ENCODE data around the gene TNXB. TPM values are rescaled to one million over a fixed set of nuclear protein-coding genes. Genes with fewer than 3 reads are reported as not detected.

The TNXB gene
- total and polyA plus RNA-seq, 4 experiments from 2014 or later = 0.31 to 22.4 (median 16.5) TPM; not detected in 1

DNA sequence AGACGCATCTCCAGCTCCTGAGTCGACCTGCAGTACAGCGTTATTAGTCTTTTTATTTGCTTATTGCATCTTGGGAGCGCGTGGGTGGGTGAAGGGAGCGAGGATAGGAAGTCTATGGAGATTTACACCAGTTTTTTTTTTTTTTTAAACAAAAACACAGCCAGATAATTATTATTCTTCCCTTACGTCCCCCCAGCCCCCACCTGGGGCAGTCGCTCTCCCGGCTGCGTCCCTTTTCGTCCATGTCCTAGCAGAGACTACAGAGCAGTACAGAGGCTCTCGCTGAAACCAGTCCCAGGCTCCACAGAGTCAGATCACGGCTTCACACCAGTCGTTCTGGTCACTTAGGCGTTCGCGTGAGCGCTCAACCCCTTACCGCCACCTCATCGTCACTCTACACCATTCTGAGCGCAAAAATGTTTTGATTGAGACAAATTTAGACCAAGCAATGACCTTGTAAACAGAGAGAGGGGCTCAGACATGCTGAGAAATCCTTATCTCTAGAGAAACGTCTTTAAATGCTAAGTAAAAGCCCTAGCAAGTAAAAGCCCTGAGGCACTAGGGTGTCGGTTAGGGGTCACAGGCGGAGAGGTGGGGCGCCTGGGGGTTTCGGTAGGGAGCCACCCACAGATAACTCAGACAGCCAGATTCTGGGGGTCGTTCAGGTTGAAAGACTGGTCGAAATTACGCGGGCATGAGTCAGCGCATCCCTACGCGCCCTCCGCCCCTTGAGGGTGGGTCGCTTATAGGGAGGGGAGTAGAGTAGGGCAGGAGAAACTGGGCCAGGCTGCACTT is 43.8 kb upstream of the TNXB start:
- Mint-ChIP-seq H3K27ac (peak overlapping the region in 6 of 7 donors; percentile 13 to 94 (median 78)), H3K27me3 (peaks cover 18 to 28% of the 10 kb centered on the region in 2 donors), H3K9me3 (peaks cover 0 to 3% (median 0%) of the 10 kb centered on the region in 8 donors), H3K36me3 (peaks cover 7 to 14% of the 10 kb centered on the region in 2 donors), H3K4me3 (peak overlapping the region in 7 of 8 donors; percentile 32 to 84 (median 72)), H3K4me1 (peaks cover 31 to 67% (median 47%) of the 10 kb centered on the region in 4 donors)
- ChIA-PET CTCF (ENCODE audit: partially characterized antibody) (interaction anchor here (1.4 kb wide), 1 partner anchor 92 kb away, joined by 4 read pairs; no protein-coding TSS in a partner anchor), POLR2A (ENCODE audit: partially characterized antibody) (interaction anchor here (0.6 to 1.4 kb wide), 5 partner anchors 23 to 40 kb away, joined by 3 to 4 read pairs (median 3); partner anchors contain the start of genes FKBPL and GPSM3)
- Histone ChIP-seq H3K36me3 (ENCODE audit: insufficient read depth, low read length) (no peaks in the 10 kb centered on the region), H3K4me1 (ENCODE audit: insufficient read depth, low read length) (peaks cover 17% of the 10 kb centered on the region), H3K9me3 (ENCODE audit: control insufficient read depth in 1 of 2, low read length in 2 of 2) (no peaks in the 10 kb centered on the region), H3K27me3 (ENCODE audit: insufficient read depth, low read length) (peaks cover 6% of the 10 kb centered on the region), H3K4me3 (ENCODE audit: low read length in 2 of 2) (no peak overlapping the region), H3K27ac (ENCODE audit: low read depth, low read length) (no peak overlapping the region)
- no peak for DNase-seq
- intact Hi-C loops (cut with micrococcal nuclease) = loop anchor here (10.0 kb wide), 1 partner anchor 108 kb away; no protein-coding TSS in a partner anchor

DNA sequence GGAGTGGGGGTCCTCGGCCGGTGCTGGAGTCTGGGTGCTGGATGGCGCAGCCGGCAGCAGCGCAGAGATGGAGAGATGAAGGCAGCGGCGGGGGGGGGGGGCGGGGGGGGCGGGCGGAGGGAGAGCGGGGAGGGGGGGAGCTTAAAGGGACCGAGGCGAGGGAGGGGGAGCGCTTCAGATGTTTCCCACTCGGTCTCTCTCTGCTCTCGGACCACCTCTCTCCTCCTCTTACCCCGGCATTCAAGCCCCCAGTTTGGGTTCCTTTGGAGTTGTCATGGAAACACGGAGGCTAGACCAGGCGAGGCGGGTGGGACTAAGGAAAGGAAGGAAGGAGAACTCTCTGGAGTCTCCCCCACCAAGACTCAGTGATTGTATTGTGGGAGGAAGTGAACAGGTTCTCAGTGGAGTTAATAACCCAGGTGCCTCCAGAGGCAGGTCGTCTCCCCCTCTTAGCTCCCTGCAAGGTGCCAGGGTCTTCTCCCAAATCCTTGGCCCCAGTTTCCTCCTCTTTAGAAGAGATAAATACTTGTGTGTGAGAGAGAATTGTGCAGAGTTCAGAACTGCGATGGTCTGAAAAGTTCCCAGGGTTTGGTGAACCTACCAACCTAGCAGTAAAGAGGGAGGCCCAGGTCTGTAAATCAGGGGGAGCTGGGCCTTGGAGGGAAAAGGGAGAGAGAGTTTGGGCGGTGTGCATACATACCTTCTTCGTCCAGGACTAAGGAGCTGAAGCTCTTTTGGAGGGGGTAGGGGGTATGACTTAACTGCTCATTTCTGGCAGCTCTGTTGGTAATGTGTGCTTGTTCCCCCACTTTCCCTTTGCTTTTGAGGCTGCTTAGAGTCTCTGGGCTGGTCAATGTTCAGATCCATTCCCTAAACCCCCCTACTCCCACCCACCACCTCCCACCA is 43.0 kb upstream of the TNXB start, which contains the start of gene PRRT1:
PRRT1 (minus strand) TSS at position 77 of the 906 bp plus-strand sequence. CDS start 112 bp downstream, outside the sequence.
- Mint-ChIP-seq H3K27ac (peak within 1 kb of the TSS in 6 of 7 donors; percentile 32 to 94 (median 58)), H3K4me3 (peak within 1 kb of the TSS; percentile 36 to 84 (median 72)), H3K27me3 (peaks cover 21 to 28% of the 10 kb centered on the region in 2 donors), H3K9me3 (peaks cover 0 to 6% (median 0%) of the 10 kb centered on the region in 8 donors), H3K4me1 (peaks cover 31 to 68% (median 51%) of the 10 kb centered on the region in 4 donors), H3K36me3 (peaks cover 0 to 9% of the 10 kb centered on the region in 2 donors)
- Histone ChIP-seq H3K9me3 (ENCODE audit: control insufficient read depth in 1 of 2, low read length in 2 of 2) (no peaks in the 10 kb centered on the region), H3K4me3 (ENCODE audit: low read length in 2 of 2) (no peak within 1 kb of the TSS), H3K4me1 (ENCODE audit: insufficient read depth, low read length) (peaks cover 17% of the 10 kb centered on the region), H3K36me3 (ENCODE audit: insufficient read depth, low read length) (no peaks in the 10 kb centered on the region), H3K27me3 (ENCODE audit: insufficient read depth, low read length) (peaks cover 6% of the 10 kb centered on the region), H3K27ac (ENCODE audit: low read depth, low read length) (no peak within 1 kb of the TSS)
- CTCF ChIA-PET (ENCODE audit: partially characterized antibody) = interaction anchor here (1.4 kb wide), 1 partner anchor 93 kb away, joined by 4 read pairs; no protein-coding TSS in a partner anchor
- no peak for DNase-seq
- intact Hi-C loops (cut with micrococcal nuclease) = loop anchor here (10.0 kb wide), 1 partner anchor 107 kb away; no protein-coding TSS in a partner anchor
- POLR2A ChIA-PET (ENCODE audit: partially characterized antibody) = interaction anchor here (0.6 to 1.4 kb wide), 5 partner anchors 22 to 41 kb away, joined by 3 to 4 read pairs (median 3); partner anchors contain the start of genes FKBPL and GPSM3

DNA sequence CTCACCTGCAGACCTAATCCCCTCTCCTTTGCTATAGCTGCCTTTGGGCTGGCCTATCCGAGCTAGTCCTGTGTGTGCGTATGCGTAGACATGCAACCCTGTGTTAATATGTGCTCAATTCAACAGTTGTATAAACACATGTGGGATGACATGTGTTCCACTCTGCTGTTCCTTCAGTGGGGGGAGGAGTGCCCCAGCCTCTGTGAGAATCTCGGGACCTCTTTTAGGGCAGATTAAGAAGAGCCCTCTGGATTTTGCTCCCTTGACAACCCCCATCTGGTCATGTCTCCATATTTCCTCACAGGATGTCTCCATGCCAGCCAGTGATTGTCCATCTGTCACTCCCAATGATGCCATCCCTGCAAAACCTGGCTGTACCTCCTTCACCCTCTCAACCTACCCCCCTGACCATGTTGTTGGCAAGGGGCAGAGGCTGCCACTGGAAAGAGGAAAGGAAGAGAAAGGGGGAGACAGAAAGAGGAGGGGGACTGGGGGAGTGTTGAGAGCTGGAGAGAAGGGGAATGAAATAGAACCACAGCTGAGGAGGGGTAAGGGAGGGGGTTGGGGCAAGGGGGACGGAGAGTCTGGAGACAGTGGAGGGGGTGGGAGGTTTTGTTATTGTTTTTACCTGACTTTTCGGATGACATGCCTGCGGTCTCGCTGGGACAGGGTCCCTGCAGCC is 42.2 kb upstream of the TNXB start:
- DNase-seq = no peak
- Histone ChIP-seq H3K36me3 (ENCODE audit: insufficient read depth, low read length) (no peaks in the 10 kb centered on the region), H3K4me3 (ENCODE audit: low read length in 2 of 2) (no peak overlapping the region), H3K27me3 (ENCODE audit: insufficient read depth, low read length) (peaks cover 6% of the 10 kb centered on the region), H3K27ac (ENCODE audit: low read depth, low read length) (no peak overlapping the region), H3K4me1 (ENCODE audit: insufficient read depth, low read length) (peaks cover 17% of the 10 kb centered on the region), H3K9me3 (ENCODE audit: control insufficient read depth in 1 of 2, low read length in 2 of 2) (no peaks in the 10 kb centered on the region)
- Mint-ChIP-seq H3K4me1 (peaks cover 31 to 73% (median 51%) of the 10 kb centered on the region in 4 donors), H3K27me3 (peaks cover 22 to 31% of the 10 kb centered on the region in 2 donors), H3K9me3 (peaks cover 0 to 6% (median 0%) of the 10 kb centered on the region in 8 donors), H3K4me3 (peak overlapping the region; percentile 36 to 81 (median 66)), H3K36me3 (peaks cover 0 to 9% of the 10 kb centered on the region in 2 donors), H3K27ac (peak overlapping the region in 3 of 7 donors; percentile 60 to 68 (median 61))
- ChIA-PET CTCF (ENCODE audit: partially characterized antibody) (interaction anchor here (1.4 kb wide), 1 partner anchor 93 kb away, joined by 4 read pairs; no protein-coding TSS in a partner anchor), POLR2A (ENCODE audit: partially characterized antibody) (interaction anchor here (1.0 to 1.4 kb wide), 2 partner anchors 21 to 42 kb away, joined by 4 read pairs; partner anchors contain the start of genes FKBPL and GPSM3)
- intact Hi-C loops (cut with micrococcal nuclease) = loop anchor here (10.0 kb wide), 1 partner anchor 107 kb away; no protein-coding TSS in a partner anchor

DNA sequence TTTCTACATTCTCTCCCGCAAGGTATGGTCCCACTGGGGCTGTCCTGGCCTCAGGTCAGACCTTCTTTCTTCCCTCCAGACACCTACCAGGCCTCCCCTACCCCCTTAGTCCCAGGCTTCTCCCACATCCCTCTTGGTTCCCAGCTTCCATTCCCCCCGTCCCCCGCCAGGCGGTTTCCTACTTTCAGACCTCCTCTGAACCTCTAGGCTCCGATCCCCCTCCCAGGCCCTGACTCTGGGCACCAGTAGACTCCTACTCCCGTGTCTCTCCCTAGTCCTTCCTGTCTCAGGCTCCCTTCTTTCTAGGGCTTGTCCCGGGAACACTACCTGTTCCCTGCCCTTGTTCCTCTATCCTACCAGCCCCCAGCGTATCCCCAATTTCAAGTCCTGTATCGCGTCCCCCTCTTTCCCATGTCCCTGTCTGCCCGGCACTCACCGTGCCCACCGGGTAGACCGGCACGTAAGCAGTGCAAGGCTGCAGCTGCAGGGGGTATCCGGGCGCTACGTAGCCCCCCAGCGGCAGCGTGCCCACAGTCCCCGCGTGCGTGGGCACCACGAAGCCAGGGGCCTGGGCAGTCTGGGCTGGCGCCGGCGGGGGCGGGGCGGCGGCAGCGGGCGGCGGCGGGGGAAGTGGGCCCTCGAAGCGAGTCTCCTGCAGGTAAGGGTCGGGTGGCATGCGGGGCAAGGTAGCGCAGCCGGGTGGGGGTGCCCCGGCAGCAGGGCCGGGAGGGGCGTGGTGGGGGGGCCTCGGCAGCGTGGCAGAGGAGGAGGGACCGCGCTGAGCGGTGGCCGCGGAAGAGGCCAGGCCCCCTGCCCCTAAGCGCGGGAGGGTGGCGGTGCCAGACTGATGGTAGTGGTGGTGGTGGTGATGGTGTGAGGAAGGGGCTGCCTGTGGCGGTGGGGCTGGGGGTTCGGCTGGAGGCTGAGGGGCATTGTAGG is 41.1 kb upstream of the TNXB start:
- Mint-ChIP-seq H3K27me3 (peaks cover 26 to 31% of the 10 kb centered on the region in 2 donors), H3K9me3 (peaks cover 0 to 6% (median 0%) of the 10 kb centered on the region in 8 donors), H3K4me3 (peak overlapping the region in 6 of 8 donors; percentile 14 to 78 (median 64)), H3K27ac (peak overlapping the region in 6 of 7 donors; percentile 17 to 48 (median 30)), H3K4me1 (peaks cover 27 to 69% (median 45%) of the 10 kb centered on the region in 4 donors), H3K36me3 (peaks cover 0 to 9% of the 10 kb centered on the region in 2 donors)
- CTCF ChIA-PET (ENCODE audit: partially characterized antibody) = interaction anchor here (1.1 to 2.5 kb wide), 2 partner anchors 20 to 32 kb away, joined by 4 to 12 read pairs; partner anchors contain the start of gene FKBPL
- H3K9me3 ChIP-seq (ENCODE audit: control insufficient read depth in 1 of 2, low read length in 2 of 2) = no peaks in the 10 kb centered on the region
- no peaks in the 10 kb centered on the region for H3K36me3 ChIP-seq (ENCODE audit: insufficient read depth, low read length)
- POLR2A ChIA-PET (ENCODE audit: partially characterized antibody) = interaction anchor here (1.2 to 2.5 kb wide), 2 partner anchors 27 to 43 kb away, joined by 4 to 5 read pairs; partner anchors contain the start of gene GPSM3
- H3K4me3 ChIP-seq (ENCODE audit: low read length in 2 of 2) = no peak overlapping the region
- intact Hi-C loops (cut with micrococcal nuclease) = loop anchor here (2.0 to 10.0 kb wide), 2 partner anchors 19 to 105 kb away; partner anchors contain the start of gene FKBPL
- DNase-seq = no peak
- H3K4me1 ChIP-seq (ENCODE audit: insufficient read depth, low read length) = peaks cover 12% of the 10 kb centered on the region
- H3K27me3 ChIP-seq (ENCODE audit: insufficient read depth, low read length) = peaks cover 6% of the 10 kb centered on the region
- no peak overlapping the region for H3K27ac ChIP-seq (ENCODE audit: low read depth, low read length)

DNA sequence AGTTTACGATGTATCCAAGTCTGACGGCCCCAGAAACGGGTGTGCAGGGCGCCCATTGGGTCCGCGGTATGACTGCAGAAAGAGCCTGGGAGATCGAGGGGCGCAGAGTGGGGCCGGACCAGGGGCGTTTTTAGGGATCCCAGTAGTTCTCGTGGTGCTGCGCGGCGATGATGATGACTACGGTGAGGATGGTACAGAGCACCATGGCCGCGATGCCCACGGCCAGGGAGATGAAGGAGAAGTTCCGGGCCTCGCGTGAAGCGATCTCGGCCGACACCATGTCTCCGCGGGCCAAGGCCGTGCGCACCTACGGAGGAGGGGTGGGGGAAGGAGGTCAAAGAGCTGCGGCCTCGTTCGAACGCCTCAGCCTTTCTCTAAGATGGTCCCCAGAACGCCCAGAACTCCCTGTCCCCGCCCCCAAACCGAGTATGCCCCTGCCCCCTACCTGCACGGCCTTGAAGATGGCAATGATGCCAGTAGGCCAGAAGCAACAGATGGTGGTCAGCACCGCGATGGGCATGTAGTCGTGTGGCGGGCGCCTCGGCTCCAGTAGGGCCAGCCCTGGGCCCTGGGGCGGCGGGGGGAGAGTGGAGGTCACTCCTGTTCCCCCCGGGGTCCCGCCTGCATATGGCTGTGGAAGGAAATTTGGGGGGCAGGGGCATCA is 40.1 kb upstream of the TNXB start:
- H3K27me3 ChIP-seq (ENCODE audit: insufficient read depth, low read length) = peaks cover 6% of the 10 kb centered on the region
- Mint-ChIP-seq H3K4me1 (peaks cover 20 to 59% (median 36%) of the 10 kb centered on the region in 4 donors), H3K4me3 (peak overlapping the region; percentile 80 to 87 (median 85)), H3K9me3 (peaks cover 0 to 6% (median 0%) of the 10 kb centered on the region in 8 donors), H3K27ac (peak overlapping the region in 6 of 7 donors; percentile 17 to 86 (median 80)), H3K36me3 (peaks cover 0 to 5% of the 10 kb centered on the region in 2 donors), H3K27me3 (peaks cover 27 to 31% of the 10 kb centered on the region in 2 donors)
- ChIA-PET CTCF (ENCODE audit: partially characterized antibody) (interaction anchor here (1.1 to 2.5 kb wide), 2 partner anchors 19 to 31 kb away, joined by 4 to 12 read pairs; partner anchors contain the start of gene FKBPL), POLR2A (ENCODE audit: partially characterized antibody) (interaction anchor here (1.2 to 2.5 kb wide), 3 partner anchors 21 to 44 kb away, joined by 4 to 6 read pairs (median 5); partner anchors contain the start of genes ATF6B and GPSM3)
- intact Hi-C loops (cut with micrococcal nuclease) = loop anchor here (2.0 kb wide), 1 partner anchor 18 kb away; the partner anchor contains the start of gene FKBPL
- H3K9me3 ChIP-seq (ENCODE audit: control insufficient read depth in 1 of 2, low read length in 2 of 2) = no peaks in the 10 kb centered on the region
- H3K4me1 ChIP-seq (ENCODE audit: insufficient read depth, low read length) = peaks cover 3% of the 10 kb centered on the region
- no peak overlapping the region for H3K27ac ChIP-seq (ENCODE audit: low read depth, low read length)
- no peaks in the 10 kb centered on the region for H3K36me3 ChIP-seq (ENCODE audit: insufficient read depth, low read length)
- H3K4me3 ChIP-seq (ENCODE audit: low read length in 2 of 2) = peak overlapping the region in 1 of 2 donors; percentile 38
- no peak for DNase-seq
